T-helper 2 cell treated with Interferon-gamma antibody and Interleukin-4, amounts not matched to agents 5 μg/mL and 100 μg/mL, for 36 hours (primary cell): ENCODE data around the gene FAM111A.
A peak's percentile ranks its signal among the peaks of the same experiment; 100 is the strongest.
"Not testable (repeated sequence)": the region's sequence is repeated elsewhere in the genome, so short reads cannot be mapped to it uniquely, and the experiment has no call there.

ENCODE experiments used
- DNase-seq: peaks from one replicate; pipeline ENCODE4 v3.0.0; 2021; ENCODE audit warnings: low spot score
- H3K27ac Mint-ChIP-seq: one replicate; pipeline ENCODE4 v1.8.0; 2021; ENCODE audit warnings: mild to moderate bottlenecking, mixed read lengths
- H3K27me3 Mint-ChIP-seq: one replicate; pipeline ENCODE4 v1.8.0; 2021; ENCODE audit warnings: low read depth, mixed read lengths
- H3K36me3 Mint-ChIP-seq: one replicate; pipeline ENCODE4 v1.8.0; 2021; ENCODE audit warnings: low read depth, mixed read lengths
- H3K4me1 Mint-ChIP-seq: one replicate; pipeline ENCODE4 v1.8.0; 2021; ENCODE audit warnings: low read depth, mixed read lengths
- H3K4me3 Mint-ChIP-seq: one replicate; pipeline ENCODE4 v1.8.0; 2022; ENCODE audit warnings: mild to moderate bottlenecking, moderate library complexity, mixed read lengths
- H3K9me3 Mint-ChIP-seq: one replicate; pipeline ENCODE4 v1.8.0; 2021; ENCODE audit warnings: mixed read lengths

The FAM111A gene

GRCh38 chr11:59142530-59143507, at the start of gene FAM111A:
Gene FAM111A (plus strand): TSS chr11:59142856. CDS start chr11:59148873, 6,017 bp downstream.
- no peaks in the 10 kb centered on the region for H3K9me3 Mint-ChIP-seq
- peak within 1 kb of the TSS; percentile 93 for H3K4me3 Mint-ChIP-seq
- H3K36me3 Mint-ChIP-seq, result peaks cover 45% of the 10 kb centered on the region
- H3K27ac Mint-ChIP-seq, result peak within 1 kb of the TSS; percentile 91
- H3K4me1 Mint-ChIP-seq, result peaks cover 51% of the 10 kb centered on the region
- no peaks in the 10 kb centered on the region for H3K27me3 Mint-ChIP-seq
- DNase-seq, result peak; percentile 87

GRCh38 chr11:59093576-59093975, 49.1 kb upstream of the FAM111A start:
- H3K27ac Mint-ChIP-seq, H3K9me3 Mint-ChIP-seq, H3K4me3 Mint-ChIP-seq, DNase-seq, H3K4me1 Mint-ChIP-seq, H3K27me3 Mint-ChIP-seq, H3K36me3 Mint-ChIP-seq: not testable (repeated sequence)

GRCh38 chr11:59095225-59095624, 47.4 kb upstream of the FAM111A start:
- not testable (repeated sequence) for H3K4me1 Mint-ChIP-seq, H3K4me3 Mint-ChIP-seq, H3K27ac Mint-ChIP-seq, H3K9me3 Mint-ChIP-seq, H3K27me3 Mint-ChIP-seq, DNase-seq, H3K36me3 Mint-ChIP-seq

- H3K27me3 Mint-ChIP-seq, result peaks cover 11% of the 10 kb centered on the region
- not testable (repeated sequence) for H3K27ac Mint-ChIP-seq, H3K9me3 Mint-ChIP-seq, H3K4me3 Mint-ChIP-seq, H3K36me3 Mint-ChIP-seq, DNase-seq, H3K4me1 Mint-ChIP-seq
Measured at GRCh38 chr11:59095972-59096575, 46.6 kb upstream of the FAM111A start.

GRCh38 chr11:59097113-59097708, 45.4 kb upstream of the FAM111A start:
- Mint-ChIP-seq H3K27ac (no peak overlapping the region), H3K4me1 (peaks cover 9% of the 10 kb centered on the region), H3K9me3 (no peaks in the 10 kb centered on the region), H3K4me3 (no peak overlapping the region), H3K27me3 (peaks cover 11% of the 10 kb centered on the region), H3K36me3 (no peaks in the 10 kb centered on the region)
- peak; percentile 40 for DNase-seq

GRCh38 chr11:59097938-59098337, 44.7 kb upstream of the FAM111A start:
- not testable (repeated sequence) for H3K9me3 Mint-ChIP-seq, H3K27ac Mint-ChIP-seq, H3K36me3 Mint-ChIP-seq, H3K4me3 Mint-ChIP-seq, DNase-seq
- Mint-ChIP-seq H3K4me1 (peaks cover 15% of the 10 kb centered on the region), H3K27me3 (peaks cover 11% of the 10 kb centered on the region)

- H3K4me1 Mint-ChIP-seq, result peaks cover 40% of the 10 kb centered on the region
- H3K27me3 Mint-ChIP-seq, result peaks cover 11% of the 10 kb centered on the region
- peak; percentile 65 for DNase-seq
- peaks cover 9% of the 10 kb centered on the region for H3K36me3 Mint-ChIP-seq
- no peaks in the 10 kb centered on the region for H3K9me3 Mint-ChIP-seq
- peak overlapping the region; percentile 53 for H3K27ac Mint-ChIP-seq
- peak overlapping the region; percentile 79 for H3K4me3 Mint-ChIP-seq
Measured at GRCh38 chr11:59102259-59102765, 40.3 kb upstream of the FAM111A start.

GRCh38 chr11:59106363-59107336, 36.0 kb upstream of the FAM111A start, which contains the start of gene FAM111B:
Gene FAM111B (plus strand): TSS chr11:59107237. CDS start chr11:59109626, 2,389 bp downstream.
- Mint-ChIP-seq H3K36me3 (peaks cover 48% of the 10 kb centered on the region), H3K27me3 (no peaks in the 10 kb centered on the region), H3K4me3 (peak within 1 kb of the TSS; percentile 87), H3K4me1 (peaks cover 75% of the 10 kb centered on the region), H3K27ac (peak within 1 kb of the TSS; percentile 74), H3K9me3 (no peaks in the 10 kb centered on the region)
- peak; percentile 78 for DNase-seq

GRCh38 chr11:59107721-59108120, 34.9 kb upstream of the FAM111A start:
- H3K27me3 Mint-ChIP-seq, H3K9me3 Mint-ChIP-seq: not testable (repeated sequence)
- H3K4me1 Mint-ChIP-seq, result peaks cover 71% of the 10 kb centered on the region
- H3K36me3 Mint-ChIP-seq, result peaks cover 58% of the 10 kb centered on the region
- peak overlapping the region; percentile 87 for H3K4me3 Mint-ChIP-seq
- H3K27ac Mint-ChIP-seq, result peak overlapping the region; percentile 74
- DNase-seq, result peak; percentile 9

GRCh38 chr11:59112494-59112893, 30.2 kb upstream of the FAM111A start:
- no peak overlapping the region for H3K27ac Mint-ChIP-seq
- peaks cover 53% of the 10 kb centered on the region for H3K4me1 Mint-ChIP-seq
- no peaks in the 10 kb centered on the region for H3K27me3 Mint-ChIP-seq
- no peak overlapping the region for H3K4me3 Mint-ChIP-seq
- no peak for DNase-seq
- peaks cover 95% of the 10 kb centered on the region for H3K36me3 Mint-ChIP-seq
- H3K9me3 Mint-ChIP-seq, result peaks cover 28% of the 10 kb centered on the region

GRCh38 chr11:59114344-59114743, 28.3 kb upstream of the FAM111A start:
- no peak for DNase-seq
- no peaks in the 10 kb centered on the region for H3K27me3 Mint-ChIP-seq
- no peak overlapping the region for H3K27ac Mint-ChIP-seq
- H3K36me3 Mint-ChIP-seq, result peaks cover 96% of the 10 kb centered on the region
- peaks cover 34% of the 10 kb centered on the region for H3K4me1 Mint-ChIP-seq
- no peak overlapping the region for H3K4me3 Mint-ChIP-seq
- H3K9me3 Mint-ChIP-seq, result peaks cover 47% of the 10 kb centered on the region

- Mint-ChIP-seq H3K4me1 (peaks cover 24% of the 10 kb centered on the region), H3K9me3 (peaks cover 53% of the 10 kb centered on the region), H3K27ac (no peak overlapping the region), H3K27me3 (no peaks in the 10 kb centered on the region), H3K36me3 (peaks cover 94% of the 10 kb centered on the region), H3K4me3 (no peak overlapping the region)
- DNase-seq, result no peak
Measured at GRCh38 chr11:59115553-59115952, 27.1 kb upstream of the FAM111A start.

- Mint-ChIP-seq H3K27ac (no peak overlapping the region), H3K4me3 (no peak overlapping the region), H3K36me3 (peaks cover 93% of the 10 kb centered on the region)
Measured at GRCh38 chr11:59117774-59118173, 24.9 kb upstream of the FAM111A start.

More at GRCh38 chr11:59117774-59118173, 24.9 kb upstream of the FAM111A start:
- no peak for DNase-seq
- H3K9me3 Mint-ChIP-seq, result peaks cover 65% of the 10 kb centered on the region
- H3K4me1 Mint-ChIP-seq, result peaks cover 11% of the 10 kb centered on the region
- H3K27me3 Mint-ChIP-seq, result no peaks in the 10 kb centered on the region
